Fibroblast of mammary gland (primary cell): ENCODE results near the gene MAML3.

Source experiments
- DNase-seq: peaks from one replicate; pipeline ENCODE4 v3.0.0-alpha.2; 2010; ENCODE audit warnings: low read depth
- H3K4me3 ChIP-seq: 2 replicates; pipeline ENCODE4 v1.5.1; 2011; ENCODE audit warnings: low read depth, mild to moderate bottlenecking, low read length, moderate library complexity; ENCODE audit not compliant: control insufficient read depth
- CTCF ChIP-seq: conservative IDR thresholded peaks from 2 replicates; pipeline ENCODE4 v1.5.1; 2011; ENCODE audit warnings: low read depth, low read length, inconsistent platforms; ENCODE audit not compliant: control insufficient read depth, insufficient read depth

The MAML3 gene

GRCh38 chr4:140110542-140111215, 43.3 kb downstream of the MAML3 start:
- no peak for TF ChIP-seq CTCF
- no peak for DNase-seq
- H3K4me3 ChIP-seq, result no peak overlapping the region

GRCh38 chr4:140109737-140110136, 44.2 kb downstream of the MAML3 start:
- H3K4me3 ChIP-seq, result no peak overlapping the region

GRCh38 chr4:140109292-140109691, 44.7 kb downstream of the MAML3 start:
- no peak for DNase-seq
- no peak overlapping the region for H3K4me3 ChIP-seq
- no peak for TF ChIP-seq CTCF

More at GRCh38 chr4:140109737-140110136, 44.2 kb downstream of the MAML3 start:
- no peak for TF ChIP-seq CTCF
- DNase-seq, result no peak

GRCh38 chr4:140108713-140109230, 45.2 kb downstream of the MAML3 start:
- no peak for TF ChIP-seq CTCF
- H3K4me3 ChIP-seq, result no peak overlapping the region
- DNase-seq, result no peak

- TF ChIP-seq CTCF, result no peak
- H3K4me3 ChIP-seq, result no peak overlapping the region
- no peak for DNase-seq
Observed at GRCh38 chr4:140108243-140108642, 45.7 kb downstream of the MAML3 start.

- no peak for DNase-seq
- no peak for TF ChIP-seq CTCF
- no peak overlapping the region for H3K4me3 ChIP-seq
Observed at GRCh38 chr4:140106289-140106844, 47.6 kb downstream of the MAML3 start.
